Measurements from ENCODE around the gene HABP4.

HABP4 gene

GRCh38 chr9:96449845-96450612, at the start of gene HABP4:
Gene HABP4 (plus strand): TSS chr9:96450169. CDS start chr9:96450280, 111 bp downstream.
- DNase-seq = peak; percentile 64 to 99 (median 93)

GRCh38 chr9:96408409-96409280, 41.3 kb upstream of the HABP4 start:
- DNase-seq = no peak

GRCh38 chr9:96411129-96411838, 38.7 kb upstream of the HABP4 start:
- DNase-seq = no peak

GRCh38 chr9:96412174-96412913, 37.6 kb upstream of the HABP4 start:
- no peak for DNase-seq

GRCh38 chr9:96413302-96414221, 36.4 kb upstream of the HABP4 start:
- peak in 17 of 51 donors; percentile 4 to 59 (median 15) for DNase-seq

GRCh38 chr9:96417051-96417586, 32.9 kb upstream of the HABP4 start:
- peak; percentile 47 to 93 (median 80) for DNase-seq

GRCh38 chr9:96417661-96418082, 32.3 kb upstream of the HABP4 start:
- DNase-seq = peak in 7 of 51 donors; percentile 33 to 58 (median 41)

- DNase-seq = peak; percentile 49 to 100 (median 95)
Measured at GRCh38 chr9:96418083-96418919, 31.7 kb upstream of the HABP4 start, which contains the start of gene ZNF367. Gene ZNF367 (minus strand): TSS chr9:96418370. CDS start chr9:96418032, 338 bp downstream.

- peak in 41 of 51 donors; percentile 21 to 89 (median 60) for DNase-seq
Measured at GRCh38 chr9:96418920-96419690, 30.9 kb upstream of the HABP4 start.

- DNase-seq = no peak
Measured at GRCh38 chr9:96419691-96419969, 30.3 kb upstream of the HABP4 start.

GRCh38 chr9:96420468-96421219, 29.3 kb upstream of the HABP4 start:
- DNase-seq = peak in 5 of 51 donors; percentile 4 to 32 (median 25)

- DNase-seq = no peak
Measured at GRCh38 chr9:96423322-96423984, 26.5 kb upstream of the HABP4 start.

- no peak for DNase-seq
Measured at GRCh38 chr9:96423985-96424336, 26.0 kb upstream of the HABP4 start.

GRCh38 chr9:96425500-96426169, 24.3 kb upstream of the HABP4 start:
- DNase-seq = no peak

- DNase-seq = no peak
Measured at GRCh38 chr9:96429732-96430131, 20.2 kb upstream of the HABP4 start.

GRCh38 chr9:96430377-96430776, 19.6 kb upstream of the HABP4 start:
- no peak for DNase-seq
